ENCODE results near the gene ZKSCAN7.
"Not testable (repeated sequence)": the region's sequence is repeated elsewhere in the genome, so short reads cannot be mapped to it uniquely, and the experiment has no call there.

ZKSCAN7 gene

DNA sequence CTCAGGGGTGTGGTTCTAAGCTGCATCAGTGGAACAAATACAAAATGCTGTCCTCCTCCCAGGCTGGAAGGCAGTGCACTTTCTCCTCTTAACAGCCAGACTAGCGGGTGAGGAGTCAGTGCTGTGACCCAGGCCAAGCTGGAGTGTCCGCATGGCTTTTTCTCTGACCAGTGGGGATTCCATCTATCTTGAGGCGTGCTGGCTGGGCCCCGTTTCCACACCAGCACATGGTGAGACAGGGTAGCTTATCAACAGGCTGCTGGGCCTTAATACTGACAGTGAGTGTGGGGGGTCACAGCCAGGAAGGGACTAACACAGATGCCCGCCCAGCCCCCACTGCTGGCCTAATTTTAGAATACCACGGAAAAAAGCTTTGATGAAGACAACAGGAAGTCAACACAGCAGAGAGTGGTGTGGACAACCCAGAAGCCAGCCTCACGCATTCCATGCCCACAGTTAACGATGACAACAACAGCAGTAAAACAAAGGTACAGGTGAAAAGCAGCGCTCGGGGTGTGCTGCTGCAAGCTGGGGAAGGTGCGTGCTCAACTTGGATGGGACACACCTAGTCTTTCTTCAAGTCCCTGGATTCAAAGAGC, 22.5 kb downstream of the ZKSCAN7 start:
- not testable (repeated sequence) for DNase-seq (ENCODE audit: low spot score)

DNA sequence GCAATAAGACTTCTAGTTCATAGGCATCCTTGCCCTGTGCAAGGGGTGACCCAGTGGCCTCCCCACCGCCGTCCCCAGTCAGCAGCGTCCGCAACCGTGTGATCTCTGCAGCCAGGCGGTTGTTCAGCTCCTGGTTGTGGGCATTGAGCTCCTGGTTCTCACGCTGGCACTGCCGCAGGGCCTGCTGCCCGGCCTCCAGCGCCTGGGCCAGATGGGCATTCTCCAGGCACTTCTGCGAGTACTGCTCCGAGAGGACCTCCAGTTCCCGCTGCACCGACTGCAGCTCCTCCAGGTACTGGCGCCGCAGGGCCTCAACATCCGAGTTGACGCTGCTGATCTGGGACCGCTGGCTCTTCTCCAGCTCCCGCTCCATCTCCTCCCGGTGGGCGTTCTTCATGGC, 23.3 kb downstream of the ZKSCAN7 start:
- not testable (repeated sequence) for DNase-seq (ENCODE audit: low spot score)

DNA sequence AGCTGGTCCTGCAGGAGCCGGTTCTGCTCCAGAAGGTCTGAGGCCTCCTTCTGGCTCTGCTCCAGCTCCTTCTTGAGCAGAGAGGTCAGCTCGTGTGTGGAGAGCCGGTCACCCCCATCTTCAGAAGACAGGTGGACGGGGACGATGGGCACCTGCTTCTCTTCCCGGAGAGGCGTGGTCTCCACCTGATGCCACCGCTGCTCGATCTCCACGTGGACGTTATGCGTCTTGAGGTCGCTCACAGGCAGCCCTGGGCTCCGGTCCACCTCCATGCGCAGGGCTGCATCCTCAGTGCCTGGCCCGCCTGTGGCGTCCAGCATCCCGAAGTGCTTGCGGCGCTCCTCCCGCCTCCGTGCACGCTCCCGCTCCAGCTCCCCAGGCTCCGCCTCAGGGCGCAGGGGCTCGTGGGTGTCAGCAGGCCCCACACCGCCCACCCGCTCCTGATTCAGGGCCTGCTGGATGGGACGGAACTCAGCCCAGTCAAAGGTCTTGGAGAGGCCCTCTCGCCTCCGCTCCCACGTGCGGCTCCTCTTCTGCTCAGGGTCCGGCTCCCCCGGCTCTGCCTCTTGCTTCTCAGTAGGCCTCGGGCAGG, 24.0 kb downstream of the ZKSCAN7 start:
- not testable (repeated sequence) for DNase-seq (ENCODE audit: low spot score)

DNA sequence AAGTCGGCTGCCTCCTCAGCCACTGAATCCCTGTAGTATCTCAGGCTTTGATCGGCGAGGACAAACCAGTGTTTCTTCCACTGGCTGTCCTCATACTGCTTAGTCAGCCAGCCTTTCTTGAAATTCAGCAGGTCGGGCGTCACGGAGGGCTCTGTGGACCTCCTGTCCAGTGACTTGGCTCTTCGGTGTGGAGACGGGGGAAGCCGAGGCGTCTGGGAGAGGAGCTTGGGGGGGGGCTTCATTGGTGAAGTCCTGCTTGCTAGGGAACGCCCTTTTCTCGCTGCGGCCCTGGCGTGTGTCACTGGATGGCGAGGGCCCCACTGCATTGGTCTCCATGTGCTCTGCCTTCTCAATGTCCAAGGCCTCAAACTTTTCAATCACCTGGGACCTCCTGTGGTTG, 24.8 kb downstream of the ZKSCAN7 start:
- DNase-seq (ENCODE audit: low spot score) = not testable (repeated sequence)

DNA sequence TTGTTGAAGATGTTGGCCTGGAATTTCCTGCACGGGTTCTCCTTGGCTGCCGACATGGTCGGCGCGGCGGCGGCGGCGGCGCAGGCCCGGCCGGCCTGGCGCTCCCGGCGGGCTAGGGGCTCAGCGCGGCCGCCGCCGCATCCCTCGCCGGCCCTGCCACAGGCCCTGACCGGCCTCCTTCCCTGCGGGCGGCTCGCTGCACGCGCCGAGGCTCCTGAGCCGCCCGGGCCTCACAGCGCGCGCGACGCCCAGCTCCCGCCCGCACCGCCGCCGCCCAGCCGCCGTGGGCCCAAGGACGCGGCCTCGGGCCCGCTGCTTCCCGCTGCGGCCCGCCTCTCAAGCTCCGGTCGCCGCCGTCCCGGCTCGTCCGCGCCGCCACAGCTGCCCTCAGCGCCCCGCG, 26.0 kb downstream of the ZKSCAN7 start:
- not testable (repeated sequence) for DNase-seq (ENCODE audit: low spot score)

DNA sequence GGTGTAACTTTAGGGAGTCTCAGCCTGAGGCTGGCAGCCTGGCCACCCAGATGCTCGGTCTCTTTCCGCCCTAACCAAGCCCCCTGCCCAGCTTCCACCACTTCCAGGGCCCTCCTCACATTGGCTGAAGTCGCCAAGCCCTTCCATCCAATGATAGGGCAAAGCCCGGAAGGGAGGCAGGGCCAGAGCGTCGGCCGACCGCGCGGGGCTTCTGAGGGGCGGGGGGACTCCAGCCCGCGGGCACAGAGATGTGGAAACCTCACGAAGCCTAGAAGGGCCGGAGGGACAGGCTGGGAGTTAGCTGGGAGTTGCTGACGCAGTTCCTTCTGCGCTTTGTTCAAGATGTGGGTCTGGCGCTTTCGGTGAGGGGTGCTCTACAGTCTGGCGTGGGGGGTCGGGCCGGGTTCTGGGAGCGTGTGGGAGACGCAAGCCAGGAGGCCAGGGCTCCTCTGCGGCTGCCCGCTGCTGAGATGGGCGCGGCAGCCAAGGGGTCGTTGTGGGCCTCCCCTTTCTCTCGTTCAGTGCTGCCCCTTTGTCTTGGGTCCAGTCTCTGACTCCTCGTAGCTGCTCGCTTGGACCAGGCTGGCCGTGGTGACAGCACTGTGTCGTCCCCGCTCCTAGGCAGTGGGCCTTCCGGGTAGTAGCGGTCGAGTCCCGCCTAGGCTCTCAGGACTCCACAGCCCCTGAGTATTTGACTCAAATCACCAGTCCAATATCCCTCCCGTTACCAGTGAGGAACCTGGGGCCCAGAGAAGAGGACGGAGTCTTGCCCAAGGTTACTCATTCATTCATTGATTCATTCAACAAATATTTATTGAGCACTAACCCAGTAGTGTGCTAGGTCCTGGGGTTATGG, 29.9 kb downstream of the ZKSCAN7 start, which contains the start of gene ZNF660:
Gene ZNF660, plus strand, starts transcription at position 319 of the 856 bp plus-strand sequence. CDS start 9,230 bp downstream, outside the sequence.
- peak; percentile 36 for DNase-seq (ENCODE audit: low spot score)

DNA sequence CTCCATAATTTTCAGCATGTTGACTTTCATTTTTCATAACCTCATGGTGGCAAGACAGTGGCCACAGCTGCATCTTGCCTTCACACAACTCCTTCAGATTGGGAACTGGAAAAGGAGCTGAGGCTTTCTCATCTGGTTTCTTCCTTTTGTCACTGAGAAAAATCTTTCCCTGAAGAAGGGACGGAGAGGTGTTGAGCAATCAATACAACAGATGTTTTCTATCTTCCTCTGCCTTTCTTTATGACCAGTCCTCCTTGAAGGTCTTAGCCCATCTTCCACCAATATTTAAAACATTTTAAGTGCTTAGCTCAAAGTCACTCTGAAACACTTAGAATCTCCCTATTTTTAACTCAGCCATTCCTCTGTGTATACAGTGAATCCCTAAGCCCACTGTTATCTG, 41.6 kb downstream of the ZKSCAN7 start:
- DNase-seq (ENCODE audit: low spot score) = no peak

DNA sequence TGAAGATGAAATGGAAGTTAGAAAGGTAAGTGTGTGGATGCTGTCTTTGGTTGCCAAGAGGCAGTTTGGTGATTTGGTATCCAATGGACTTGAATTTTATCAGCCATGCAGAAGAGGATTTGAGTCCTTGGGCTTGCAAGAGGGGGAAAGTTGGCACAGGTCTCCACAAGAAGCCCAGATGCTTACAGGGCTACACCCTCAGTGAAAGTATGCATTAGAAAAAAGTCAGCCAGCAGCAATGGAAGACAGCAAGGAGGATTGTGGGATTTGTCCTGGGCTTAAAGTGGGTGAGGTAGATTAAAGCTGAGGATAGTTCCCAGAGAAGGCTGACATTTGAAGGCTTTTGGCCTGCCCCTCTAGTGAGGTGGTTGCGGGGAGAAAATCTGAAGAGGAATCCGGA, 46.8 kb downstream of the ZKSCAN7 start:
- no peak for DNase-seq (ENCODE audit: low spot score)

DNA sequence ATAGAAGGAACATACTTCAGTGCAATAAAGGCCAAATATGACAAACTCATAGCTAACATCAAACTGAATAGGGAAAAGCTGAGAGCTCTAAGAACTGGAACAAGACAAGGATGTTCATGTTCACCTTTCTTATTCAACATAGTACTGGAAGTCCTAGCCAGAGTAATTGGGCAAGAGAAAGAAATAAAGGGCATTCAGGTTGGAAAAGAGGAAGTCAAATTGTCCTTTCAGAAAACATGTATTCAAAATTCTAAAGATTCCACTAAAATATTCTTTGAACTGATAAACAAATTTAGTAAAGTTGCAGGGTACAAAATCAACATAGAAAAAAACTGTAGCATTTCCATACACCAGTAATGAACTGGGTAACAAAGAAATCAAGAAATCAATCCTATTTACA, 57.7 kb downstream of the ZKSCAN7 start:
- no peak for DNase-seq (ENCODE audit: low spot score)
